GM12878 (cell line): ENCODE data around the gene USP34. TPM values are rescaled to one million over a fixed set of nuclear protein-coding genes. Genes with fewer than 3 reads are reported as not detected.
A peak's percentile ranks its signal among the peaks of the same experiment; 100 is the strongest.

ENCODE experiments used
- ATAC-seq: fragments of 200-7000 bp; cut with Tn5 transposase; 3 replicates; pipeline ENCODE4 v1.9.1; 2020; ENCODE audit warnings: mild to moderate bottlenecking, moderate library complexity
- BruUV-seq: library from RNA; stranded (reverse); fragments of 400-500 nt; replicated peaks from 2 replicates; lab custom pipeline; 2021; lab: Mats Ljungman, UMichigan
- CTCF ChIA-PET: fragments of 300-600 bp; sonication (Branson Sonifier 250); formaldehyde crosslinking; extraction: SDS; loops from one replicate; lab custom pipeline; 2021; ENCODE audit warnings: inconsistent platforms; lab: Yijun Ruan, JAX
- POLR2A ChIA-PET: fragments of 350-600 bp; formaldehyde crosslinking; extraction: SDS; loops from one replicate; lab custom pipeline; 2021; ENCODE audit warnings: inconsistent platforms; lab: Charles Lee
- RAD21 ChIA-PET: fragments of 300-600 bp; sonication (Branson Sonifier 250); formaldehyde crosslinking; loops from one replicate; lab custom pipeline; 2023; ENCODE audit warnings: antibody characterized with exemption; ENCODE audit not compliant: unreplicated experiment; lab: Charles Lee
- SMC1A ChIA-PET: fragments of 300-600 bp; sonication (Branson Sonifier 250); formaldehyde crosslinking; loops from one replicate; lab custom pipeline; 2023; ENCODE audit not compliant: unreplicated experiment, uncharacterized antibody; lab: Charles Lee
- DNase-seq: peaks from one replicate; pipeline ENCODE4 v3.0.0-alpha.2; 2011; ENCODE audit warnings: low read depth, low spot score
- FAIRE-seq: peaks from 3 replicates; lab custom pipeline; 2011; peaks lifted over from hg19 to GRCh38; lab: Jason Lieb, UNC
- H2AFZ ChIP-seq: 2 replicates; pipeline ENCODE4 v1.6.0; 2011; ENCODE audit warnings: low read depth, low read length, control low read depth; ENCODE audit not compliant: control insufficient read depth
- H3K27ac ChIP-seq: 2 replicates; pipeline ENCODE4 v1.5.1; 2011; ENCODE audit warnings: control low read depth; ENCODE audit not compliant: control insufficient read depth, insufficient read depth
- H3K27me3 ChIP-seq, 2 experiments: replicated peaks in 1 of 2; 2 replicates each; pipeline versions ENCODE4 v1.6.0 to v1.6.1; 2011; ENCODE audit warnings: low read length in 1 of 2; ENCODE audit not compliant: control insufficient read depth in 2 of 2, insufficient read depth in 2 of 2
- H3K36me3 ChIP-seq, 2 experiments: 2 replicates each; pipeline ENCODE4 v1.5.1; 2011; ENCODE audit warnings: low read length in 1 of 2; ENCODE audit not compliant: control insufficient read depth in 2 of 2, insufficient read depth in 2 of 2
- H3K4me1 ChIP-seq: 2 replicates; pipeline ENCODE4 v1.6.1; 2011; ENCODE audit warnings: mild to moderate bottlenecking, low read length, moderate library complexity, mixed read lengths; ENCODE audit not compliant: control insufficient read depth, insufficient read depth
- H3K4me2 ChIP-seq: 2 replicates; pipeline ENCODE4 v1.6.0; 2011; ENCODE audit warnings: control low read depth; ENCODE audit not compliant: control insufficient read depth, insufficient read depth
- H3K4me3 ChIP-seq: fragments of 200-600 bp; sonication (generic); 2 replicates; pipeline ENCODE4 v1.5.1; 2016
- H3K79me2 ChIP-seq: 2 replicates; pipeline ENCODE4 v1.6.0; 2011; ENCODE audit warnings: low read length; ENCODE audit not compliant: control insufficient read depth, insufficient read depth
- H3K9ac ChIP-seq: 2 replicates; pipeline ENCODE4 v1.8.0; 2011; ENCODE audit warnings: low read length, control low read depth, mixed read lengths; ENCODE audit not compliant: control insufficient read depth, insufficient read depth
- H3K9me3 ChIP-seq: replicated peaks from 3 replicates; pipeline ENCODE4 v1.5.1; 2011; ENCODE audit warnings: mild to moderate bottlenecking, low read length; ENCODE audit not compliant: control insufficient read depth, insufficient read depth
- H4K20me1 ChIP-seq: 2 replicates; pipeline ENCODE4 v1.6.0; 2011; ENCODE audit not compliant: control insufficient read depth, insufficient read depth
- FOXM1 ChIP-seq: IDR thresholded peaks from 2 replicates; pipeline ENCODE4 v1.6.1; 2012; ENCODE audit warnings: low read depth, mild to moderate bottlenecking, inconsistent platforms, low read length, moderate library complexity
- IKZF1 ChIP-seq: fragments of 450-650 bp; conservative IDR thresholded peaks from 2 replicates; pipeline ENCODE4 v1.6.1; 2017; ENCODE audit warnings: antibody characterized with exemption, mild to moderate bottlenecking
- MEF2B ChIP-seq: fragments of 450-650 bp; IDR thresholded peaks from 2 replicates; pipeline ENCODE4 v1.6.1; 2018; ENCODE audit warnings: mild to moderate bottlenecking, moderate library complexity; ENCODE audit not compliant: partially characterized antibody, poor library complexity, severe bottlenecking
- MYB ChIP-seq: fragments of 150-350 bp; IDR thresholded peaks from 2 replicates; pipeline ENCODE4 v1.6.1; 2014; ENCODE audit warnings: mild to moderate bottlenecking, low read depth, low read length, borderline replicate concordance
- NR2C1 ChIP-seq: fragments of 450-650 bp; IDR thresholded peaks from 2 replicates; pipeline ENCODE4 v1.6.1; 2017; ENCODE audit warnings: antibody characterized with exemption, mild to moderate bottlenecking, moderate library complexity
- RAD51 ChIP-seq: fragments of 450-650 bp; IDR thresholded peaks from 2 replicates; pipeline ENCODE4 v1.6.1; 2016; ENCODE audit warnings: moderate library complexity, mild to moderate bottlenecking, inconsistent platforms
- RB1 ChIP-seq: fragments of 450-650 bp; formaldehyde crosslinking; IDR thresholded peaks from 2 replicates; pipeline ENCODE4 v1.6.1; 2017; ENCODE audit warnings: mild to moderate bottlenecking, borderline replicate concordance
- SIX5 ChIP-seq: IDR thresholded peaks from 2 replicates; pipeline ENCODE4 v1.6.1; 2011; ENCODE audit warnings: mild to moderate bottlenecking, low read depth, low read length, moderate library complexity; ENCODE audit not compliant: severe bottlenecking
- SMAD1 ChIP-seq: fragments of 450-650 bp; IDR thresholded peaks from 2 replicates; pipeline ENCODE4 v1.6.1; 2018; ENCODE audit warnings: mild to moderate bottlenecking, low read depth; ENCODE audit not compliant: partially characterized antibody
- SMC3 ChIP-seq: IDR thresholded peaks from 2 replicates; pipeline ENCODE4 v1.6.1; 2011; ENCODE audit warnings: low read length, improper control_type of control experiment, borderline replicate concordance
- SP1 ChIP-seq: IDR thresholded peaks from one replicate; pipeline ENCODE4 v1.6.1; 2011; ENCODE audit warnings: low read depth, low read length
- TCF3 ChIP-seq: IDR thresholded peaks from 2 replicates; pipeline ENCODE4 v1.6.1; 2012; ENCODE audit warnings: low read depth, mild to moderate bottlenecking, low read length, borderline replicate concordance; ENCODE audit not compliant: insufficient read depth
- ZNF24 ChIP-seq: fragments of 450-650 bp; IDR thresholded peaks from 2 replicates; pipeline ENCODE4 v1.6.1; 2017; ENCODE audit warnings: antibody characterized with exemption, mild to moderate bottlenecking
- WGBS: methylation state at CpG from one replicate; pipeline ENCODE4 v1.1.6; 2016; ENCODE audit warnings: low lambda C conversion rate; ENCODE audit not compliant: insufficient replicate concordance, insufficient coverage; ENCODE audit errors: missing lambda C conversion rate; 5-methylcytosine and 5-hydroxymethylcytosine counted together
- in situ Hi-C: fragments of 300-500 bp; cut with MboI; formaldehyde crosslinking; loops from 9 replicates; pipeline ENCODE4 v1.14.3; 2018; ENCODE audit warnings: mixed read lengths
- intact Hi-C: fragments of 100-400 bp; cut with micrococcal nuclease; formaldehyde crosslinking; loops from one replicate; pipeline ENCODE4 v1.14.2; 2022; ENCODE audit not compliant: unreplicated experiment
- polyA plus RNA-seq, 11 experiments: library from polyadenylated mRNA; depleted of rRNA in 4 of 11; unstranded in 6 of 11; stranded (reverse) in 5 of 11; fragments of >200 nt; fragmentation: Nextera tagmentation in 4 of 11; fragmentation: Illumina TruSeq in 1 of 11; extraction: Ambion mirVana in 4 of 11; extraction: Trizol in 1 of 11; gene quantifications; 1 replicate in 1 of 11; 2 replicates in 10 of 11; pipeline versions ENCODE4 v1.2.1 to v1.2.3, GENCODE V29; 2011 to 2016; ENCODE audit warnings: inconsistent platforms in 2 of 11, missing spikeins in 2 of 11, low read depth in 1 of 11
- total RNA-seq, 4 experiments: library from RNA; depleted of rRNA in 3 of 4; stranded (reverse); fragments of >200 nt in 3 of 4; fragmentation: Illumina TruSeq in 1 of 4; extraction: Trizol in 1 of 4; gene quantifications; 2 replicates each; pipeline versions ENCODE4 v1.2.1 to v1.2.3, GENCODE V29; 2013 to 2021
- TF ChIP-seq, protein P1 (sequence below): IDR thresholded peaks from 2 replicates; pipeline ENCODE4 v1.6.1; 2012; ENCODE audit warnings: mild to moderate bottlenecking, low read depth, low read length

Gene USP34
- total and polyA plus RNA-seq, 10 of the 15 experiments (the other 5 are each of a cell fraction or from before 2014, with no cell fraction given), result 26.2 to 106 (median 62.1) TPM

DNA sequence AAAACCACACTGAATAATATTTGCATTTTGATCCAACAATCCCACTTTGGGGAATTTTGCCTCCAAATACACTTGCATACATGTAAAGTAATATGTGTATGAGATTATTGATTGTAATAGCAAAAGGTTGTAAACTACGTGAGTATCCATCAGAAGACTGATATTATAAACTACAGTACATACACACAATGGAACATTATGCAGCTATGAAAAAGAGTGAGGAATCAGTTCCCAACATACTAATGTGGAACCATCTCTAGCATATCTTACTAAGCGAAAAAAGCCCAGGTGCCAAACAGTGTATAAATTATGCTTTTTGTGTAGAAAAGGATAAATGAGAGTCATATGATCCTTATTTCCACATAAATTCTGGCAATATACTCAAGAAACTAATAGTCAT is 324.9 kb downstream of the USP34 start:
- WGBS, result 98% methylated on average over 2 of the region's 2 CpGs

More for the DNA sequence above, 324.9 kb downstream of the USP34 start:
- Histone ChIP-seq H3K9me3 (no peaks in the 10 kb centered on the region), H4K20me1 (no peaks in the 10 kb centered on the region), H3K27ac (no peak overlapping the region), H3K4me2 (peak overlapping the region; percentile 87), H3K27me3 (no peaks in the 10 kb centered on the region), H3K36me3 (peaks cover 0 to 4% of the 10 kb centered on the region in 2 experiments; a peak in 1 of 4 replicates), H2AFZ (no peak overlapping the region), H3K79me2 (peaks cover 3% of the 10 kb centered on the region; the same call in 1 of the 2 replicates), H3K4me1 (no peaks in the 10 kb centered on the region), H3K4me3 (0 out of 2 replicates have a peak overlapping the region, but pooled peaks have one; percentile 63), H3K9ac (no peak overlapping the region)
- POLR2A ChIA-PET, result interaction anchor here (1.0 to 1.7 kb wide), 3 partner anchors 11 to 80 kb away, joined by 3 to 4 read pairs (median 3); partner anchors contain the start of gene SANBR
- in situ Hi-C loops (no loop called here), intact Hi-C loops (loop anchor here (2.0 kb wide), 1 partner anchor 31 kb away; no protein-coding TSS in a partner anchor)
- TF ChIP-seq SP1, result no peak
- no peak for TF ChIP-seq ZNF24
- no peak for TF ChIP-seq MEF2B
- TF ChIP-seq SMAD1, result no peak
- no peak for TF ChIP-seq IKZF1
- TF ChIP-seq, protein P1, sequence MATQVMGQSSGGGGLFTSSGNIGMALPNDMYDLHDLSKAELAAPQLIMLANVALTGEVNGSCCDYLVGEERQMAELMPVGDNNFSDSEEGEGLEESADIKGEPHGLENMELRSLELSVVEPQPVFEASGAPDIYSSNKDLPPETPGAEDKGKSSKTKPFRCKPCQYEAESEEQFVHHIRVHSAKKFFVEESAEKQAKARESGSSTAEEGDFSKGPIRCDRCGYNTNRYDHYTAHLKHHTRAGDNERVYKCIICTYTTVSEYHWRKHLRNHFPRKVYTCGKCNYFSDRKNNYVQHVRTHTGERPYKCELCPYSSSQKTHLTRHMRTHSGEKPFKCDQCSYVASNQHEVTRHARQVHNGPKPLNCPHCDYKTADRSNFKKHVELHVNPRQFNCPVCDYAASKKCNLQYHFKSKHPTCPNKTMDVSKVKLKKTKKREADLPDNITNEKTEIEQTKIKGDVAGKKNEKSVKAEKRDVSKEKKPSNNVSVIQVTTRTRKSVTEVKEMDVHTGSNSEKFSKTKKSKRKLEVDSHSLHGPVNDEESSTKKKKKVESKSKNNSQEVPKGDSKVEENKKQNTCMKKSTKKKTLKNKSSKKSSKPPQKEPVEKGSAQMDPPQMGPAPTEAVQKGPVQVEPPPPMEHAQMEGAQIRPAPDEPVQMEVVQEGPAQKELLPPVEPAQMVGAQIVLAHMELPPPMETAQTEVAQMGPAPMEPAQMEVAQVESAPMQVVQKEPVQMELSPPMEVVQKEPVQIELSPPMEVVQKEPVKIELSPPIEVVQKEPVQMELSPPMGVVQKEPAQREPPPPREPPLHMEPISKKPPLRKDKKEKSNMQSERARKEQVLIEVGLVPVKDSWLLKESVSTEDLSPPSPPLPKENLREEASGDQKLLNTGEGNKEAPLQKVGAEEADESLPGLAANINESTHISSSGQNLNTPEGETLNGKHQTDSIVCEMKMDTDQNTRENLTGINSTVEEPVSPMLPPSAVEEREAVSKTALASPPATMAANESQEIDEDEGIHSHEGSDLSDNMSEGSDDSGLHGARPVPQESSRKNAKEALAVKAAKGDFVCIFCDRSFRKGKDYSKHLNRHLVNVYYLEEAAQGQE, result no peak
- no peak for TF ChIP-seq SIX5
- TF ChIP-seq FOXM1, result no peak
- no peak for TF ChIP-seq NR2C1
- no peak for TF ChIP-seq TCF3
- TF ChIP-seq RB1, result no peak
- TF ChIP-seq SMC3, result no peak
- TF ChIP-seq RAD51, result no peak
- no peak for TF ChIP-seq MYB
- DNase-seq (no peak), FAIRE-seq (no peak), ATAC-seq (no peak)
- BruUV-seq, result no TSS peak
- CTCF ChIA-PET, result interaction anchor here (1.1 to 3.4 kb wide), 2 partner anchors 32 to 439 kb away, joined by 3 to 10 read pairs; no protein-coding TSS in a partner anchor
- RAD21 ChIA-PET, result interaction anchor here (1.3 kb wide), 1 partner anchor 11 kb away, joined by 9 read pairs; no protein-coding TSS in a partner anchor
- SMC1A ChIA-PET, result interaction anchor here (1.7 kb wide), 1 partner anchor 12 kb away, joined by 4 read pairs; no protein-coding TSS in a partner anchor
